Thoracic aorta (tissue), 2 donors: ENCODE measurements around the gene SYDE2. TPM values are rescaled to one million over a fixed set of nuclear protein-coding genes. Genes with fewer than 3 reads are reported as not detected.

ENCODE experiments used
- ATAC-seq: fragments of 150-250 bp; one replicate; pipeline ENCODE4 v1.8.0; 2017; ENCODE audit warnings: low read depth; ENCODE audit not compliant: insufficient number of reproducible peaks, low FRiP score
- DNase-seq: peaks from one replicate; pipeline ENCODE4 v3.0.0-alpha.2; 2020; ENCODE audit warnings: low spot score
- H3K27ac ChIP-seq, 2 donors: fragments of 200-600 bp; sonication (generic); 1 replicate in 1 of 2; 2 replicates in 1 of 2; pipeline ENCODE4 v1.5.1; 2016; ENCODE audit warnings: mild to moderate bottlenecking in 2 of 2, moderate library complexity in 2 of 2
- H3K27me3 ChIP-seq: fragments of 200-600 bp; sonication (generic); replicated peaks from 2 replicates; pipeline ENCODE4 v1.6.0; 2016; ENCODE audit warnings: mild to moderate bottlenecking; ENCODE audit not compliant: insufficient read depth
- H3K36me3 ChIP-seq: fragments of 200-600 bp; sonication (generic); one replicate; pipeline ENCODE4 v1.5.1; 2016
- H3K4me1 ChIP-seq, 2 donors: fragments of 200-600 bp; sonication (generic); 1 replicate in 1 of 2; 2 replicates in 1 of 2; pipeline versions ENCODE4 v1.5.1 to v1.6.0; 2016; ENCODE audit warnings: low read depth in 2 of 2, mild to moderate bottlenecking in 1 of 2; ENCODE audit not compliant: control insufficient read depth in 1 of 2
- H3K4me3 ChIP-seq: fragments of 200-600 bp; sonication (generic); 2 replicates; pipeline ENCODE4 v1.5.1; 2016; ENCODE audit warnings: mild to moderate bottlenecking
- H3K9me3 ChIP-seq: fragments of 200-600 bp; sonication (generic); 2 replicates; pipeline ENCODE4 v1.5.1; 2016
- total RNA-seq, 2 donors: library from RNA; depleted of rRNA; stranded (reverse); fragments of >200 nt; gene quantifications; one replicate each; pipeline versions ENCODE4 v1.1.0 to v1.2.3, GENCODE V29; 2016
- TF ChIP-seq, protein P1 (sequence below): fragments of 200-600 bp; sonication (generic); IDR thresholded peaks from one replicate; pipeline ENCODE4 v1.5.1; 2019; ENCODE audit warnings: antibody characterized with exemption

Gene SYDE2
- total RNA-seq, 2 donors from 2014 or later: 13.4 to 17.0 TPM

DNA sequence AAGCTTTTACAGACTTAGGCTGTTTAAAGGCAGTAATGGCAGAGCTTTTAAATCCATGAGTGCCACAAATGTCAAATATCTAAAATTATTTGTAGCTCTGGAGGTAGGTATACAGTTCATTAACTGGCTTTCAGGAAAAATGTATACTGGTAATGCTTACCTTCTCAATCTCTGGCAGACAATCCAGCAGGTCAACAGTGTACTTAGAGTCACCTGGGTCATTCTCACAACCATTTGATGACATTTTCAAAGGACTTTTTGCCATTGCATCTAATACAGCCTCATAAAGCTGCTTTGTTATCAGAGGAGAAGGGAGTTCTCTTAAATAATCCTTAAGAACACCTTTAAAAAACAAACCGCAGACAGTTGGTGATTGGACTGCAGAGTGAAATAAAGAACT is 31.9 kb downstream of the SYDE2 start:
- no peak for ATAC-seq
- no peak overlapping the region for H3K27ac ChIP-seq

DNA sequence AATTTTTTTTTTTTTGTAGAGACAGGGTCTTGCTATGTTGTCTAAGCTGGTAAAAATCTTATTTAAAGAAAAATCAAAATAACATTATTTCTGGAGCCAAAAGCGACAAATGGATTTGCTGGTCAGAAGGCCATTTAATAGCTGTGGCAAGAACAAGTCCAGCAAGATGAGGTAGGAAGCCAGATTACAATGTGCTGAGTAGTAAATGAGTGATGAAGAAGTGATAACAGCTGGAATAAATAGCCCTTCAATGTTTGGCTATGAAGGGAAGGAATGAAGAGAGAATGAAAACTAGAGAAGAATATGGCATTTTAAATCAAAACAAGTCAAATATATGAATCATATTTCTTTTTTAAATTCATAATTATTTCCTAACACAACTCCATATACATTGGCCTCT is 34.5 kb downstream of the SYDE2 start:
- Histone ChIP-seq H3K36me3 (no peaks in the 10 kb centered on the region), H3K27me3 (no peaks in the 10 kb centered on the region), H3K9me3 (no peaks in the 10 kb centered on the region), H3K27ac (no peak overlapping the region), H3K4me3 (no peak overlapping the region), H3K4me1 (peaks cover 0 to 4% of the 10 kb centered on the region in 2 donors)
- DNase-seq: no peak
- no peak for ATAC-seq
- TF ChIP-seq, protein P1, sequence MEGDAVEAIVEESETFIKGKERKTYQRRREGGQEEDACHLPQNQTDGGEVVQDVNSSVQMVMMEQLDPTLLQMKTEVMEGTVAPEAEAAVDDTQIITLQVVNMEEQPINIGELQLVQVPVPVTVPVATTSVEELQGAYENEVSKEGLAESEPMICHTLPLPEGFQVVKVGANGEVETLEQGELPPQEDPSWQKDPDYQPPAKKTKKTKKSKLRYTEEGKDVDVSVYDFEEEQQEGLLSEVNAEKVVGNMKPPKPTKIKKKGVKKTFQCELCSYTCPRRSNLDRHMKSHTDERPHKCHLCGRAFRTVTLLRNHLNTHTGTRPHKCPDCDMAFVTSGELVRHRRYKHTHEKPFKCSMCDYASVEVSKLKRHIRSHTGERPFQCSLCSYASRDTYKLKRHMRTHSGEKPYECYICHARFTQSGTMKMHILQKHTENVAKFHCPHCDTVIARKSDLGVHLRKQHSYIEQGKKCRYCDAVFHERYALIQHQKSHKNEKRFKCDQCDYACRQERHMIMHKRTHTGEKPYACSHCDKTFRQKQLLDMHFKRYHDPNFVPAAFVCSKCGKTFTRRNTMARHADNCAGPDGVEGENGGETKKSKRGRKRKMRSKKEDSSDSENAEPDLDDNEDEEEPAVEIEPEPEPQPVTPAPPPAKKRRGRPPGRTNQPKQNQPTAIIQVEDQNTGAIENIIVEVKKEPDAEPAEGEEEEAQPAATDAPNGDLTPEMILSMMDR: no peak

More for the DNA sequence above, 31.9 kb downstream of the SYDE2 start:
- no peaks in the 10 kb centered on the region for H3K9me3 ChIP-seq
- H3K4me1 ChIP-seq: peaks cover 0 to 4% of the 10 kb centered on the region in 2 donors
- no peak for DNase-seq
- no peaks in the 10 kb centered on the region for H3K36me3 ChIP-seq
- no peaks in the 10 kb centered on the region for H3K27me3 ChIP-seq
- H3K4me3 ChIP-seq: no peak overlapping the region
- TF ChIP-seq, protein P1: no peak

DNA sequence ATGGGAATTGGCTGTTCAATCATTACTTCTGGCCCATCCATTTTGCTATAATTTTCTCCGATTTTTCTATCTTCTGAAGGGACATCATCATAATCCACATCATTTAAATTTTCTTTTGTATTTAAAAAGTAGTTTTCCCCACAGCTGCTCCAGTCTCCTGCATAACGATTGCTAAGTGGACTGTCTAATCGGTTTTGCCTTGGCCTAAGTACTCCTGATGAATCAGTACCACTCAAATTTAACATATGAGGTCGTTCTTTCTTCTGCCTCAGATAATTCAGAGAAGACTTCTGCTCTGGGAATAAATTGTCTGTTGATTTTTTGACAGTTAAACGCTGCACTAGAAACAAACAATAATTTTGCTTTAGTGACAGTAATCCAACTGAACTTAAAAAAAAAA is 41.9 kb downstream of the SYDE2 start:
- H3K4me1 ChIP-seq: no peaks in the 10 kb centered on the region
- H3K27me3 ChIP-seq: no peaks in the 10 kb centered on the region
- H3K4me3 ChIP-seq: no peak overlapping the region
- TF ChIP-seq, protein P1: no peak
- H3K36me3 ChIP-seq: no peaks in the 10 kb centered on the region
- H3K27ac ChIP-seq: no peak overlapping the region
- ATAC-seq (no peak), DNase-seq (no peak)
- no peaks in the 10 kb centered on the region for H3K9me3 ChIP-seq

DNA sequence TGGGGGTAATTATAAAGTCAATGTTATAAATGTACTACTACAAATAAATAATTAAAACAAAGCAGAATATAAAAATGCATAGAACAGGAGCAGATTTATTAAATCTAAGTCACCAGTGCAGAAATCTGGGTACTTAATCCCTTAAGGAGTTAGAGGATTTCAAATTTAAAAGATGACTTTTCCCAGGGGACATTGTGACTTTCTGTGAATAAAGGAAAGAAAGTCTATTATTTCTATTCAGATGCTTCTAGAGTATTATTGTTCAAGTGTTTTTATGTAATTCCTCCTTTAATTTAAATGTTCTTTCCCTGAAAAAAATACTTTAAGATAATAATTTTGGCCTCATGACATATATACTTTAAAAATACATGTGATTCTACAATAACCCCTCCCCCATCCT is 43.4 kb downstream of the SYDE2 start:
- H3K4me3 ChIP-seq: no peak overlapping the region
- TF ChIP-seq, protein P1: no peak
- no peaks in the 10 kb centered on the region for H3K36me3 ChIP-seq
- H3K27me3 ChIP-seq: no peaks in the 10 kb centered on the region
- DNase-seq (no peak), ATAC-seq (no peak)
- no peaks in the 10 kb centered on the region for H3K9me3 ChIP-seq
- H3K4me1 ChIP-seq: no peaks in the 10 kb centered on the region
- H3K27ac ChIP-seq: no peak overlapping the region

DNA sequence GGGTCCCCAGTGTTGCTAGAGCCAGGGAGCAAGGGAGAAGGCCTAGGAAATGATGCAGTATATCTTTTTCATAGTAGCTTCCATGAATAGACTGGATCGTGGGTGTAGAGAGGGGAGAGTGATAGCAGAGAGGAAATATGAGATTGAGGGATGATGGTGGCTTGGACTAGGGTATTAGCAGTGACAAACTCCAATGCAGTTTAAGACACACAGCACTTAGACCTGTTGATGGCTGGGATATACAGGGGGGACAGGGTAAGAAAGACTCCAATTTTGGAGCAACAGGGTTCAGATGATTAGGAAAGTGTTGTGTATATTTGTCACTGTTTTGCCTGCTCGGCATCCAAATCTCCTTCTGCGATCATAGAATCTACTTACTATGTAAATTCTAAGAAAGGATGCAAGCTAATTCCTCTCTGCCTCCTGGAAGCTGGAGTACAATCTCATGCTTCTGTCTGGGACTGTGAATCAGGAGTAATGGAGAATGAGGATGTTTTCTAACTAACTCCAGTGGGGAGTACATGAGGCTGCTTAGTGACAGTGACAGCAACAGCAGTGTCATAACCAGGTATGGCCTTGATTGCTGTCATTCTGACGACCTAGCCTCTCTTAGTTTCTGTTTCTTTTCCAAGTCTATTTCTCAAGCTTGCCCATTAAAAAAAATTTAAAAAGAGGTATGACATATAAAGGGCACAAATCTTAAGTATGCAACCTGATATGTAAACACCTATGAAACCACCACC is 47.5 kb downstream of the SYDE2 start:
- no peak for ATAC-seq
- no peak for DNase-seq
- no peaks in the 10 kb centered on the region for H3K9me3 ChIP-seq
- no peaks in the 10 kb centered on the region for H3K4me1 ChIP-seq
- TF ChIP-seq, protein P1: no peak
- H3K27me3 ChIP-seq: no peaks in the 10 kb centered on the region
- H3K4me3 ChIP-seq: no peak overlapping the region
- no peaks in the 10 kb centered on the region for H3K36me3 ChIP-seq
- no peak overlapping the region for H3K27ac ChIP-seq
